GM12878 (cell line): ENCODE data around the gene AJUBA. TPM values are rescaled to one million over a fixed set of nuclear protein-coding genes. Genes with fewer than 3 reads are reported as not detected.

Experiments
- ATAC-seq: fragments of 200-7000 bp; cut with Tn5 transposase; 3 replicates; pipeline ENCODE4 v1.9.1; 2020; ENCODE audit warnings: mild to moderate bottlenecking, moderate library complexity
- BruUV-seq: library from RNA; stranded (reverse); fragments of 400-500 nt; replicated peaks from 2 replicates; lab custom pipeline; 2021; lab: Mats Ljungman, UMichigan
- CTCF ChIA-PET: fragments of 300-600 bp; sonication (Branson Sonifier 250); formaldehyde crosslinking; extraction: SDS; loops from one replicate; lab custom pipeline; 2021; ENCODE audit warnings: inconsistent platforms; lab: Yijun Ruan, JAX
- POLR2A ChIA-PET: fragments of 350-600 bp; formaldehyde crosslinking; extraction: SDS; loops from one replicate; lab custom pipeline; 2021; ENCODE audit warnings: inconsistent platforms; lab: Charles Lee
- RAD21 ChIA-PET: fragments of 300-600 bp; sonication (Branson Sonifier 250); formaldehyde crosslinking; loops from one replicate; lab custom pipeline; 2023; ENCODE audit warnings: antibody characterized with exemption; ENCODE audit not compliant: unreplicated experiment; lab: Charles Lee
- SMC1A ChIA-PET: fragments of 300-600 bp; sonication (Branson Sonifier 250); formaldehyde crosslinking; loops from one replicate; lab custom pipeline; 2023; ENCODE audit not compliant: unreplicated experiment, uncharacterized antibody; lab: Charles Lee
- DNase-seq: peaks from one replicate; pipeline ENCODE4 v3.0.0-alpha.2; 2011; ENCODE audit warnings: low read depth, low spot score
- FAIRE-seq: peaks from 3 replicates; lab custom pipeline; 2011; peaks lifted over from hg19 to GRCh38; lab: Jason Lieb, UNC
- H2AFZ ChIP-seq: 2 replicates; pipeline ENCODE4 v1.6.0; 2011; ENCODE audit warnings: low read depth, low read length, control low read depth; ENCODE audit not compliant: control insufficient read depth
- H3K27ac ChIP-seq: 2 replicates; pipeline ENCODE4 v1.5.1; 2011; ENCODE audit warnings: control low read depth; ENCODE audit not compliant: control insufficient read depth, insufficient read depth
- H3K27me3 ChIP-seq, 2 experiments: replicated peaks in 1 of 2; 2 replicates each; pipeline versions ENCODE4 v1.6.0 to v1.6.1; 2011; ENCODE audit warnings: low read length in 1 of 2; ENCODE audit not compliant: control insufficient read depth in 2 of 2, insufficient read depth in 2 of 2
- H3K36me3 ChIP-seq, 2 experiments: 2 replicates each; pipeline ENCODE4 v1.5.1; 2011; ENCODE audit warnings: low read length in 1 of 2; ENCODE audit not compliant: control insufficient read depth in 2 of 2, insufficient read depth in 2 of 2
- H3K4me1 ChIP-seq: 2 replicates; pipeline ENCODE4 v1.6.1; 2011; ENCODE audit warnings: mild to moderate bottlenecking, low read length, moderate library complexity, mixed read lengths; ENCODE audit not compliant: control insufficient read depth, insufficient read depth
- H3K4me2 ChIP-seq: 2 replicates; pipeline ENCODE4 v1.6.0; 2011; ENCODE audit warnings: control low read depth; ENCODE audit not compliant: control insufficient read depth, insufficient read depth
- H3K4me3 ChIP-seq: fragments of 200-600 bp; sonication (generic); 2 replicates; pipeline ENCODE4 v1.5.1; 2016
- H3K79me2 ChIP-seq: 2 replicates; pipeline ENCODE4 v1.6.0; 2011; ENCODE audit warnings: low read length; ENCODE audit not compliant: control insufficient read depth, insufficient read depth
- H3K9ac ChIP-seq: 2 replicates; pipeline ENCODE4 v1.8.0; 2011; ENCODE audit warnings: low read length, control low read depth, mixed read lengths; ENCODE audit not compliant: control insufficient read depth, insufficient read depth
- H3K9me3 ChIP-seq: replicated peaks from 3 replicates; pipeline ENCODE4 v1.5.1; 2011; ENCODE audit warnings: mild to moderate bottlenecking, low read length; ENCODE audit not compliant: control insufficient read depth, insufficient read depth
- H4K20me1 ChIP-seq: 2 replicates; pipeline ENCODE4 v1.6.0; 2011; ENCODE audit not compliant: control insufficient read depth, insufficient read depth
- ASH2L ChIP-seq: fragments of 300-600, 200-600 bp; sonication (generic); IDR thresholded peaks from 2 replicates; pipeline ENCODE4 v1.6.1; 2017; ENCODE audit warnings: low read depth, mild to moderate bottlenecking, borderline replicate concordance
- BCL11A ChIP-seq: IDR thresholded peaks from 2 replicates; pipeline ENCODE4 v1.6.1; 2011; ENCODE audit warnings: low read depth, low read length
- CBX3 ChIP-seq: fragments of 200-600 bp; sonication (generic); IDR thresholded peaks from 2 replicates; pipeline ENCODE4 v1.6.1; 2016; ENCODE audit warnings: low read depth, borderline replicate concordance
- CEBPB ChIP-seq, 2 experiments: fragments of 150-350 bp in 1 of 2; IDR thresholded peaks; 2 replicates each; pipeline ENCODE4 v1.6.1; 2012 to 2014; ENCODE audit warnings: low read depth in 2 of 2, low read length in 2 of 2, borderline replicate concordance in 1 of 2, inconsistent platforms in 1 of 2
- CREB1 ChIP-seq: IDR thresholded peaks from 2 replicates; pipeline ENCODE4 v1.6.1; 2012; ENCODE audit warnings: low read depth, mild to moderate bottlenecking, inconsistent platforms
- EGR1 ChIP-seq, 2 experiments: IDR thresholded peaks; 1 replicate in 1 of 2; 2 replicates in 1 of 2; pipeline ENCODE4 v1.6.1; 2011 to 2012; ENCODE audit warnings: low read depth in 2 of 2, low read length in 2 of 2, borderline replicate concordance in 1 of 2, mild to moderate bottlenecking in 1 of 2, moderate library complexity in 1 of 2
- EP300 ChIP-seq, 2 experiments: fragments of 150-350 bp in 1 of 2; IDR thresholded peaks; 2 replicates each; pipeline ENCODE4 v1.6.1; 2011 to 2012; ENCODE audit warnings: low read depth in 2 of 2, low read length in 2 of 2, borderline replicate concordance in 1 of 2, improper control_type of control experiment in 1 of 2, inconsistent platforms in 1 of 2; ENCODE audit not compliant: control insufficient read depth in 1 of 2
- MAX ChIP-seq: IDR thresholded peaks from 2 replicates; pipeline ENCODE4 v1.6.1; 2012; ENCODE audit warnings: low read depth, low read length, improper control_type of control experiment
- MLLT1 ChIP-seq: fragments of 450-650 bp; IDR thresholded peaks from 2 replicates; pipeline ENCODE4 v1.6.1; 2016; ENCODE audit warnings: mild to moderate bottlenecking
- MTA3 ChIP-seq: IDR thresholded peaks from 2 replicates; pipeline ENCODE4 v1.6.1; 2012; ENCODE audit warnings: low read length, inconsistent platforms, borderline replicate concordance
- PML ChIP-seq: IDR thresholded peaks from 2 replicates; pipeline ENCODE4 v1.6.1; 2012; ENCODE audit warnings: low read length, inconsistent platforms
- SMC3 ChIP-seq: IDR thresholded peaks from 2 replicates; pipeline ENCODE4 v1.6.1; 2011; ENCODE audit warnings: low read length, improper control_type of control experiment, borderline replicate concordance
- SREBF1 ChIP-seq: IDR thresholded peaks from 2 replicates; pipeline ENCODE4 v1.6.1; 2012; ENCODE audit warnings: mild to moderate bottlenecking, low read length
- ZBED1 ChIP-seq: IDR thresholded peaks from 2 replicates; pipeline ENCODE4 v1.6.1; 2016; ENCODE audit warnings: borderline replicate concordance
- ZBTB4 ChIP-seq: fragments of 450-650 bp; formaldehyde crosslinking; IDR thresholded peaks from 2 replicates; pipeline ENCODE4 v1.4.0; 2022; ENCODE audit warnings: mild to moderate bottlenecking, moderate library complexity
- ZNF24 ChIP-seq: fragments of 450-650 bp; IDR thresholded peaks from 2 replicates; pipeline ENCODE4 v1.6.1; 2017; ENCODE audit warnings: antibody characterized with exemption, mild to moderate bottlenecking
- ZNF274 ChIP-seq: IDR thresholded peaks from one replicate; pipeline ENCODE4 v1.8.0; 2011; ENCODE audit not compliant: insufficient read length, insufficient read depth
- WGBS: methylation state at CpG from one replicate; pipeline ENCODE4 v1.1.6; 2016; ENCODE audit warnings: low lambda C conversion rate; ENCODE audit not compliant: insufficient replicate concordance, insufficient coverage; ENCODE audit errors: missing lambda C conversion rate; 5-methylcytosine and 5-hydroxymethylcytosine counted together
- in situ Hi-C: fragments of 300-500 bp; cut with MboI; formaldehyde crosslinking; loops from 9 replicates; pipeline ENCODE4 v1.14.3; 2018; ENCODE audit warnings: mixed read lengths
- intact Hi-C: fragments of 100-400 bp; cut with micrococcal nuclease; formaldehyde crosslinking; loops from one replicate; pipeline ENCODE4 v1.14.2; 2022; ENCODE audit not compliant: unreplicated experiment
- polyA plus RNA-seq, 11 experiments: library from polyadenylated mRNA; depleted of rRNA in 4 of 11; unstranded in 6 of 11; stranded (reverse) in 5 of 11; fragments of >200 nt; fragmentation: Nextera tagmentation in 4 of 11; fragmentation: Illumina TruSeq in 1 of 11; extraction: Ambion mirVana in 4 of 11; extraction: Trizol in 1 of 11; gene quantifications; 1 replicate in 1 of 11; 2 replicates in 10 of 11; pipeline versions ENCODE4 v1.2.1 to v1.2.3, GENCODE V29; 2011 to 2016; ENCODE audit warnings: inconsistent platforms in 2 of 11, missing spikeins in 2 of 11, low read depth in 1 of 11
- total RNA-seq, 4 experiments: library from RNA; depleted of rRNA in 3 of 4; stranded (reverse); fragments of >200 nt in 3 of 4; fragmentation: Illumina TruSeq in 1 of 4; extraction: Trizol in 1 of 4; gene quantifications; 2 replicates each; pipeline versions ENCODE4 v1.2.1 to v1.2.3, GENCODE V29; 2013 to 2021

AJUBA gene
- total and polyA plus RNA-seq, 10 of the 15 experiments (the other 5 are each of a cell fraction or from before 2014, with no cell fraction given) = 0.03 to 18.1 (median 0.36) TPM; not detected in 1

- no peak for TF ChIP-seq MAX
- no peak for TF ChIP-seq EGR1 (IDR thresholded peaks at IDR 0.05; ENCODE audit: borderline replicate concordance in 1 of 2, low read depth in 2 of 2, low read length in 2 of 2)
- TF ChIP-seq CEBPB (IDR thresholded peaks at IDR 0.05; ENCODE audit: borderline replicate concordance in 1 of 2, low read depth in 2 of 2, low read length in 2 of 2) = no peak
- TF ChIP-seq MTA3 = no peak
- no peak for TF ChIP-seq SMC3
- TF ChIP-seq BCL11A = no peak
Observed at GRCh38 chr14:23023022-23023794, 40.9 kb upstream of the AJUBA start (continued).

GRCh38 chr14:23021889-23022442 is 39.6 kb upstream of the AJUBA start:
- Histone ChIP-seq H3K79me2 (no peaks in the 10 kb centered on the region), H4K20me1 (no peaks in the 10 kb centered on the region), H3K9ac (no peak overlapping the region), H3K9me3 (no peaks in the 10 kb centered on the region), H3K4me2 (no peak overlapping the region), H3K27me3 (no peaks in the 10 kb centered on the region), H3K4me1 (no peaks in the 10 kb centered on the region), H2AFZ (no peak overlapping the region), H3K36me3 (peaks cover 5 to 20% of the 10 kb centered on the region in 2 experiments), H3K27ac (no peak overlapping the region), H3K4me3 (no peak overlapping the region)
- ChIA-PET SMC1A (interaction anchor here (1.1 to 1.6 kb wide), 4 partner anchors 12 to 36 kb away, joined by 3 to 5 read pairs (median 4); partner anchors contain the start of gene CDH24), POLR2A (no interaction called here), CTCF (interaction anchor here (5.5 kb wide), 1 partner anchor 26 kb away, joined by 43 read pairs; no protein-coding TSS in a partner anchor), RAD21 (interaction anchor here (0.8 kb wide), 1 partner anchor 15 kb away, joined by 5 read pairs; no protein-coding TSS in a partner anchor)
- FAIRE-seq (no peak), ATAC-seq (no peak), DNase-seq (no peak)
- in situ Hi-C loops = no loop called here
- BruUV-seq = no TSS peak
- 79% methylated on average over 7 of the region's 7 CpGs for WGBS
- intact Hi-C loops = no loop called here
- TF ChIP-seq ZBED1 (no peak), ZNF24 (no peak), CREB1 (no peak), PML (no peak), ZBTB4 (CRISPR knock-in tag) (no peak), EGR1 (IDR thresholded peaks at IDR 0.05; ENCODE audit: borderline replicate concordance in 1 of 2, low read depth in 2 of 2, low read length in 2 of 2) (no peak), EP300 (IDR thresholded peaks at IDR 0.05; ENCODE audit: borderline replicate concordance in 1 of 2, control insufficient read depth in 1 of 2, low read depth in 2 of 2, low read length in 2 of 2) (no peak), ZNF274 (no peak), SREBF1 (no peak), ASH2L (no peak), CBX3 (no peak), MLLT1 (no peak)
